ENCODE measurements around the gene CFAP45. TPM values are rescaled to one million over a fixed set of nuclear protein-coding genes. Genes with fewer than 3 reads are reported as not detected.

CFAP45 gene
- total and polyA plus RNA-seq, 9 of the 15 experiments (the other 6 are each of a cell fraction or from before 2014, with no cell fraction given), result 0.65 to 2.4 (median 1.5) TPM

- TF ChIP-seq FOXP4 (CRISPR knock-in tag; IDR thresholded peaks at IDR 0.05; ENCODE audit: borderline replicate concordance), result no peak
- TF ChIP-seq ASH1L (IDR thresholded peaks at IDR 0.05; ENCODE audit: borderline replicate concordance, low read depth, partially characterized antibody), result no peak
- TF ChIP-seq PBX2 (CRISPR knock-in tag; IDR thresholded peaks at IDR 0.05; ENCODE audit: low read depth), result no peak
- TF ChIP-seq PBX2 (tag; conservative IDR thresholded peaks at IDR 0.05; ENCODE audit: low read depth), result no peak
- TF ChIP-seq HNRNPK (IDR thresholded peaks at IDR 0.05; ENCODE audit: low read depth, low read length, poor library complexity, severe bottlenecking), result peak; percentile 23
- TF ChIP-seq FOSL1 (tag; conservative IDR thresholded peaks at IDR 0.05), result peak; percentile 98
- TF ChIP-seq PTBP1 (IDR thresholded peaks at IDR 0.05; ENCODE audit: low read depth, low read length), result no peak
- TF ChIP-seq CREB3L1 (IDR thresholded peaks at IDR 0.05; ENCODE audit: borderline replicate concordance, low read depth), result no peak
- TF ChIP-seq E2F1 (CRISPR knock-in tag; IDR thresholded peaks at IDR 0.05), result no peak
- TF ChIP-seq CCNT2 (IDR thresholded peaks at IDR 0.05; ENCODE audit: borderline replicate concordance, extremely low read depth, insufficient read length, low read depth, low read length), result peak; percentile 98
- no peak for TF ChIP-seq ZKSCAN1 (IDR thresholded peaks at IDR 0.05; ENCODE audit: low read depth, low read length)
- TF ChIP-seq POLR3A (IDR thresholded peaks at IDR 0.05; ENCODE audit: borderline replicate concordance, extremely low read depth, insufficient read depth, insufficient read length), result no peak
- peak; percentile 88 for TF ChIP-seq EGR1 (conservative IDR thresholded peaks at IDR 0.05)
- TF ChIP-seq UBTF (IDR thresholded peaks at IDR 0.05; ENCODE audit: borderline replicate concordance in 1 of 2, low read depth in 2 of 2, low read length in 2 of 2), result 0 out of 4 replicates have a peak, but pooled peaks of 1 of the 2 experiments have one; percentile 62
- TF ChIP-seq PHB2 (IDR thresholded peaks at IDR 0.05; ENCODE audit: low read depth), result no peak
- no peak for TF ChIP-seq ZNF707 (CRISPR knock-in tag; conservative IDR thresholded peaks at IDR 0.05)
Observed at GRCh38 chr1:159924025-159924790, 24.2 kb upstream of the CFAP45 start (continued).

Measured in K562 (cell line).